Colonic mucosa (tissue), 4 donors: ENCODE results near the gene KLF7. TPM values are rescaled to one million over a fixed set of nuclear protein-coding genes. Genes with fewer than 3 reads are reported as not detected.

Source experiments
- DNase-seq: peaks from one replicate; pipeline ENCODE4 v3.0.0-alpha.2; 2020
- H3K27ac ChIP-seq: fragments of 200-600 bp; one replicate; pipeline ENCODE4 v1.8.0; 2021
- H3K27me3 ChIP-seq: fragments of 200-600 bp; one replicate; pipeline ENCODE4 v1.8.0; 2021
- H3K36me3 ChIP-seq: fragments of 200-600 bp; one replicate; pipeline ENCODE4 v1.8.0; 2021
- H3K4me1 ChIP-seq: fragments of 200-600 bp; one replicate; pipeline ENCODE4 v1.8.0; 2021; ENCODE audit warnings: mild to moderate bottlenecking
- H3K4me3 ChIP-seq: fragments of 200-600 bp; one replicate; pipeline ENCODE4 v1.8.0; 2021
- H3K9ac ChIP-seq, 2 donors: one replicate each; pipeline ENCODE4 v1.7.0; 2013; ENCODE audit warnings: control low read depth in 2 of 2, low read depth in 2 of 2, low read length in 2 of 2
- H3K9me3 ChIP-seq: fragments of 200-600 bp; one replicate; pipeline ENCODE4 v1.8.0; 2021
- intact Hi-C: fragments of 100-400 bp; cut with DNase I; formaldehyde crosslinking; loops from one replicate; pipeline ENCODE4 v1.14.1; 2022
- total RNA-seq, 2 donors: library from RNA; stranded (reverse); fragmentation: NEBNext Ultra II Directional in 1 of 2; extraction: Animal tissue kit (Norgen Biotek cat#: 25700) in 1 of 2; gene quantifications; one replicate each; pipeline ENCODE4 v1.2.1, GENCODE V29; 2021
- TF ChIP-seq, protein P1 (sequence below): fragments of 200-600 bp; IDR thresholded peaks from one replicate; pipeline ENCODE4 v1.8.0; 2022; ENCODE audit warnings: antibody characterized with exemption, mild to moderate bottlenecking
- donor health status: healthy.
- donor health status: DM: no; HTN: no; CAD: no.
- donor health status: DM: no; HTN: no; CAD: no.

KLF7 gene
- total RNA-seq, 2 donors from 2014 or later, result 4.7 to 12.9 TPM

DNA sequence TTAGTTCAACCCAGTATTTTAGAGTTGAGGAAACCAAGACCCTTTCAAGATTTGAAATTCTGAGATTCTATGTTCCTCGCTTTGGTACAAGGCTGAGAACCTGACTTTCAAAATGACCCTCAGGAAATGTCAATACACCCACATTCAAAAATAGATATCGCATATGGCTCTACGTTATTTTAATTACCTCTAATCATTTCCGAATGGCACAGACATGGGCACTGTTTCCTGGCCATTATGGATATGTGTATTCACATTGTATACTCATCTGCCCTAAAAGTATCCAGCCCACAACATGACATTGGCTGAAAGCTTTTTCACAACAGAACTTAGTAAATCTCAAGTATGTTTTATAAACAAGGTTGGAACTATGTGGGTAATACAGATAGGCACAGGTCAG, 6.7 kb downstream of the KLF7 start:
- H3K4me1 ChIP-seq, result no peaks in the 10 kb centered on the region
- H3K27ac ChIP-seq, result no peak overlapping the region
- no peak overlapping the region for H3K4me3 ChIP-seq
- no peaks in the 10 kb centered on the region for H3K9me3 ChIP-seq
- TF ChIP-seq, protein P1, sequence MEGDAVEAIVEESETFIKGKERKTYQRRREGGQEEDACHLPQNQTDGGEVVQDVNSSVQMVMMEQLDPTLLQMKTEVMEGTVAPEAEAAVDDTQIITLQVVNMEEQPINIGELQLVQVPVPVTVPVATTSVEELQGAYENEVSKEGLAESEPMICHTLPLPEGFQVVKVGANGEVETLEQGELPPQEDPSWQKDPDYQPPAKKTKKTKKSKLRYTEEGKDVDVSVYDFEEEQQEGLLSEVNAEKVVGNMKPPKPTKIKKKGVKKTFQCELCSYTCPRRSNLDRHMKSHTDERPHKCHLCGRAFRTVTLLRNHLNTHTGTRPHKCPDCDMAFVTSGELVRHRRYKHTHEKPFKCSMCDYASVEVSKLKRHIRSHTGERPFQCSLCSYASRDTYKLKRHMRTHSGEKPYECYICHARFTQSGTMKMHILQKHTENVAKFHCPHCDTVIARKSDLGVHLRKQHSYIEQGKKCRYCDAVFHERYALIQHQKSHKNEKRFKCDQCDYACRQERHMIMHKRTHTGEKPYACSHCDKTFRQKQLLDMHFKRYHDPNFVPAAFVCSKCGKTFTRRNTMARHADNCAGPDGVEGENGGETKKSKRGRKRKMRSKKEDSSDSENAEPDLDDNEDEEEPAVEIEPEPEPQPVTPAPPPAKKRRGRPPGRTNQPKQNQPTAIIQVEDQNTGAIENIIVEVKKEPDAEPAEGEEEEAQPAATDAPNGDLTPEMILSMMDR, result no peak
- no peaks in the 10 kb centered on the region for H3K36me3 ChIP-seq
- H3K27me3 ChIP-seq, result no peaks in the 10 kb centered on the region
- no peak for DNase-seq
- intact Hi-C loops, result no loop called here
- H3K9ac ChIP-seq, result no peak overlapping the region

DNA sequence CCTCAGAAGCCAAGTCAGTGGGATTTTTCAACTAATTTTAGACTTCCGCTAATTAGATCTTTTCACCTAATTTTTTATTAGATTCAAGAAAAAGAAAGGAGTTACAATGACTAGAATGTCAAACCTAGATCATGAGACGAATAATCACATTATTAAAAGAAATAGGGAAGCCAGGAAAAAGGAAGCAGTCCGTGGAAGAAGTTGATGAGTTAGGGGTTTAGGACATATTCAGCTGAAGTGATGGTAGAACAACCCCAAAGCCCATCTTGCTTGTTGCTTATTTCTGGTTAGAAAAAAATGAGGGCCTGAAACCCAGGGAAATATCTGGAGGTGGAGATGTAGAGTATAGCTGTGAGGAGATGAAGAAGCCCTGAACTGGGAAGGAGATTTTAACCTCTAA, 8.0 kb downstream of the KLF7 start:
- H3K9me3 ChIP-seq, result no peaks in the 10 kb centered on the region
- H3K4me1 ChIP-seq, result no peaks in the 10 kb centered on the region

DNA sequence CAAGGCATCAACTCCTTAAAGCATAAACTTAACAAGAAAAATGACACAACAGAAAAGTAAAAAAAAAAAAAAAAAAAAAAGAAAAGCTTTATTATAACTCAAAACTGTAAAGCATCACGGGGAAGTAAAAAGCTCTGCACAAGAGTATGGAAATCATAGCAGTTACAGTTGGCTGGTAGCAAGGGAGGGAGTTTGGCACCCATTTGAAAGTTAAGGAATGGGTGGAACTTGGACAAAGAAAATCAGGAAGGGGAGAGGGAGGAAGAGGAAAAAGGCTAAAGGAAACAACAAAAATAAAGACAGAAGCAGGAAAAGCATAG, 8.6 kb downstream of the KLF7 start:
- Histone ChIP-seq H3K4me3 (no peak overlapping the region), H3K9ac (no peak overlapping the region), H3K4me1 (no peaks in the 10 kb centered on the region), H3K36me3 (no peaks in the 10 kb centered on the region), H3K27ac (no peak overlapping the region), H3K27me3 (no peaks in the 10 kb centered on the region), H3K9me3 (no peaks in the 10 kb centered on the region)
- TF ChIP-seq, protein P1, result no peak
- no peak for DNase-seq
- intact Hi-C loops, result no loop called here

More for the DNA sequence above, 8.0 kb downstream of the KLF7 start:
- intact Hi-C loops, result no loop called here
- no peak overlapping the region for H3K4me3 ChIP-seq
- H3K27ac ChIP-seq, result no peak overlapping the region
- no peaks in the 10 kb centered on the region for H3K36me3 ChIP-seq
- TF ChIP-seq, protein P1, result no peak
- DNase-seq, result no peak
- no peak overlapping the region for H3K9ac ChIP-seq
- H3K27me3 ChIP-seq, result no peaks in the 10 kb centered on the region

GRCh38 chr2:207156451-207157161, 9.1 kb downstream of the KLF7 start:
- Histone ChIP-seq H3K36me3 (no peaks in the 10 kb centered on the region), H3K27ac (no peak overlapping the region), H3K27me3 (no peaks in the 10 kb centered on the region), H3K4me3 (no peak overlapping the region), H3K4me1 (no peaks in the 10 kb centered on the region), H3K9me3 (no peaks in the 10 kb centered on the region), H3K9ac (no peak overlapping the region)
- no peak for DNase-seq
- TF ChIP-seq, protein P1, result no peak
- intact Hi-C loops, result no loop called here

- Histone ChIP-seq H3K4me3 (no peak overlapping the region), H3K36me3 (no peaks in the 10 kb centered on the region), H3K9ac (no peak overlapping the region), H3K4me1 (no peaks in the 10 kb centered on the region), H3K27me3 (no peaks in the 10 kb centered on the region), H3K27ac (no peak overlapping the region), H3K9me3 (no peaks in the 10 kb centered on the region)
- TF ChIP-seq, protein P1, result no peak
- DNase-seq, result no peak
- intact Hi-C loops, result no loop called here
Observed at GRCh38 chr2:207155516-207156444, 10.0 kb downstream of the KLF7 start.
